Measurements from ENCODE around the gene HASPIN. TPM values are rescaled to one million over a fixed set of nuclear protein-coding genes. Genes with fewer than 3 reads are reported as not detected.

The HASPIN gene
- total and polyA plus RNA-seq, 2 of the 13 experiments (the other 11 are each of a cell fraction or from before 2014, with no cell fraction given): 2.7 to 8.1 TPM

GRCh38 chr17:3719265-3719664 is 4.4 kb upstream of the HASPIN start (continued):
- no peak for TF ChIP-seq RCOR2 (CRISPR knock-in tag; IDR thresholded peaks at IDR 0.05)
- no peak for TF ChIP-seq JUND (CRISPR knock-in tag; IDR thresholded peaks at IDR 0.05)
- TF ChIP-seq UBTF (CRISPR knock-in tag; IDR thresholded peaks at IDR 0.05): no peak
- no peak for TF ChIP-seq ZNF704 (CRISPR knock-in tag; IDR thresholded peaks at IDR 0.05; ENCODE audit: borderline replicate concordance)

GRCh38 chr17:3722716-3723115 is 987 bp upstream of the HASPIN start:
- no peak for FAIRE-seq
- 28% methylated on average over 6 of the region's 6 CpGs for WGBS (ENCODE audit: low lambda C conversion rate)
- no TSS peak for BruUV-seq (replicated peaks)
- no peak overlapping the region for H2AFZ ChIP-seq (ENCODE audit: low read length)
- ATAC-seq: no peak
- CTCF ChIA-PET (ENCODE audit: low intra/inter-chr PET ratio, low total read pairs): no interaction called here
- H3K9me3 ChIP-seq (ENCODE audit: low read length): no peaks in the 10 kb centered on the region
- no peaks in the 10 kb centered on the region; a peak in 1 of 5 replicates for H3K27me3 ChIP-seq (ENCODE audit: control insufficient read depth in 1 of 2, insufficient read depth in 2 of 2, low read length in 2 of 2)
- peaks cover 2 to 11% of the 10 kb centered on the region in 2 experiments; a peak in 3 of 5 replicates for H3K36me3 ChIP-seq (replicated peaks in 1 of 2; ENCODE audit: control insufficient read depth in 1 of 2, insufficient read depth in 2 of 2, low read length in 2 of 2)
- POLR2A ChIA-PET: interaction anchor here (0.7 to 2.2 kb wide), 12 partner anchors 10 to 674 kb away, joined by 3 to 13 read pairs (median 5); partner anchors contain the start of genes CTNS, NCBP3, SHPK and TAX1BP3
- H3K27ac ChIP-seq (ENCODE audit: extremely low read length, insufficient read depth, low read length): peak overlapping the region; percentile 80
- intact Hi-C loops (cut with micrococcal nuclease; ENCODE audit: unreplicated experiment): no loop called here
- no peak for DNase-seq (ENCODE audit: low spot score)
- peaks cover 58% of the 10 kb centered on the region for H3K4me1 ChIP-seq (ENCODE audit: insufficient read depth, low read length)
- peak overlapping the region; percentile 83 for H3K4me2 ChIP-seq (ENCODE audit: low read depth, low read length)
- H3K4me3 ChIP-seq (replicated peaks in 1 of 3; ENCODE audit: insufficient read depth in 1 of 3, low read depth in 2 of 3, low read length in 3 of 3): peak overlapping the region; percentile 65 to 99 (median 95)
- in situ Hi-C loops (cut with HindIII; ENCODE audit: extremely low pct_ligation_motif_present, low pct_unique_long_range_greater_than_20kb): no loop called here
- no peaks in the 10 kb centered on the region for H4K20me1 ChIP-seq (ENCODE audit: insufficient read depth, low read length)
- TF ChIP-seq CEBPB (IDR thresholded peaks at IDR 0.05; ENCODE audit: borderline replicate concordance, low read depth, low read length): 0 out of 2 replicates have a peak, but pooled peaks have one; percentile 1
- no peak for TF ChIP-seq ZNF841 (CRISPR knock-in tag; IDR thresholded peaks at IDR 0.05; ENCODE audit: borderline replicate concordance)
- peak overlapping the region; percentile 84 for H3K9ac ChIP-seq (ENCODE audit: insufficient read depth, low read depth, low read length)
- H3K79me2 ChIP-seq (ENCODE audit: insufficient read depth, low read length): peaks cover 38% of the 10 kb centered on the region

All from HepG2 (cell line).